K562 (cell line): ENCODE results near the gene GFAP. TPM values are rescaled to one million over a fixed set of nuclear protein-coding genes. Genes with fewer than 3 reads are reported as not detected.

Experiments
- BRCA1 ChIP-seq, 2 experiments: fragments of 450-650 bp in 1 of 2; sonication (generic) in 1 of 2; formaldehyde crosslinking in 1 of 2; IDR thresholded peaks; 2 replicates each; pipeline versions ENCODE4 v1.5.0 to v1.6.1; 2017 to 2020; ENCODE audit warnings: mild to moderate bottlenecking in 1 of 2, missing genetic modification reagents in 1 of 2
- CC2D1A ChIP-seq: fragments of 450-650 bp; IDR thresholded peaks from 2 replicates; pipeline ENCODE4 v1.6.1; 2017; ENCODE audit warnings: mild to moderate bottlenecking
- CTCF ChIP-seq, 3 experiments: IDR thresholded peaks in 2 of 3; conservative IDR thresholded peaks in 1 of 3; 2 replicates each; pipeline ENCODE4 v1.5.1; 2011 to 2012; ENCODE audit warnings: low read length in 3 of 3, mild to moderate bottlenecking in 3 of 3, control low read depth in 2 of 3, improper control_type of control experiment in 1 of 3, inconsistent platforms in 1 of 3, low read depth in 1 of 3, mixed read lengths in 1 of 3, moderate library complexity in 1 of 3; ENCODE audit not compliant: insufficient read depth in 2 of 3
- E2F6 ChIP-seq, 2 experiments: IDR thresholded peaks; 2 replicates each; pipeline ENCODE4 v1.6.1; 2011; ENCODE audit warnings: borderline replicate concordance in 1 of 2, control low read depth in 1 of 2, low read depth in 1 of 2, low read length in 1 of 2, mild to moderate bottlenecking in 1 of 2, mixed read lengths in 1 of 2, moderate library complexity in 1 of 2; ENCODE audit not compliant: insufficient read depth in 1 of 2, insufficient read length in 1 of 2, poor library complexity in 1 of 2, severe bottlenecking in 1 of 2; ENCODE audit errors: extremely low read depth in 1 of 2
- ESRRA ChIP-seq: fragments of 450-650 bp; IDR thresholded peaks from 2 replicates; pipeline ENCODE4 v1.6.1; 2014; ENCODE audit warnings: low read depth, mild to moderate bottlenecking, moderate library complexity, borderline replicate concordance
- L3MBTL2 ChIP-seq: fragments of 450-650 bp; IDR thresholded peaks from 2 replicates; pipeline ENCODE4 v1.6.1; 2016; ENCODE audit warnings: mild to moderate bottlenecking, moderate library complexity
- NR0B1 ChIP-seq: fragments of 450-650 bp; IDR thresholded peaks from one replicate; pipeline ENCODE4 v1.6.1; 2018; ENCODE audit warnings: mild to moderate bottlenecking, moderate library complexity; ENCODE audit not compliant: partially characterized antibody
- NR2F6 ChIP-seq: fragments of 450-650 bp; formaldehyde crosslinking; IDR thresholded peaks from 2 replicates; pipeline ENCODE4 v1.4.0; 2020; ENCODE audit warnings: mild to moderate bottlenecking
- PML ChIP-seq: IDR thresholded peaks from 2 replicates; pipeline ENCODE4 v1.6.1; 2012; ENCODE audit warnings: low read length, inconsistent platforms
- POLR2G ChIP-seq: fragments of 200-400 bp; formaldehyde crosslinking; IDR thresholded peaks from 2 replicates; pipeline ENCODE4 v1.6.1; 2017; ENCODE audit warnings: low read depth, mild to moderate bottlenecking, antibody characterized with exemption, low read length, moderate library complexity
- RCOR1 ChIP-seq, 2 experiments: IDR thresholded peaks; 2 replicates each; pipeline ENCODE4 v1.6.1; 2012; ENCODE audit warnings: low read depth in 2 of 2, low read length in 2 of 2, borderline replicate concordance in 1 of 2, improper control_type of control experiment in 1 of 2
- RFX7 ChIP-seq: fragments of 250-450 bp; sonication (Bioruptor Pico); IDR thresholded peaks from 2 replicates; pipeline ENCODE4 v1.5.1; 2021; ENCODE audit warnings: mild to moderate bottlenecking
- SMAD4 ChIP-seq: fragments of 250-450 bp; sonication (Bioruptor Pico); conservative IDR thresholded peaks from 2 replicates; pipeline ENCODE4 v1.8.0; 2021; ENCODE audit warnings: inconsistent platforms, mild to moderate bottlenecking, moderate library complexity
- TAF1 ChIP-seq: IDR thresholded peaks from 2 replicates; pipeline ENCODE4 v1.6.1; 2011; ENCODE audit warnings: mild to moderate bottlenecking, low read length, moderate library complexity; ENCODE audit not compliant: insufficient read depth, control insufficient read depth, severe bottlenecking; ENCODE audit errors: extremely low read depth
- USF1 ChIP-seq: sonication (generic); formaldehyde crosslinking; IDR thresholded peaks from 2 replicates; pipeline ENCODE4 v1.9.0; 2022; ENCODE audit warnings: mild to moderate bottlenecking, missing genetic modification reagents
- ZBTB9 ChIP-seq: fragments of 450-650 bp; formaldehyde crosslinking; IDR thresholded peaks from 2 replicates; pipeline ENCODE4 v1.4.0; 2020; ENCODE audit warnings: mild to moderate bottlenecking, moderate library complexity
- ZNF165 ChIP-seq: fragments of 250-450 bp; sonication (Bioruptor Pico); IDR thresholded peaks from 2 replicates; pipeline ENCODE4 v1.4.0; 2020; ENCODE audit warnings: borderline replicate concordance
- polyA plus RNA-seq, 8 experiments: library from polyadenylated mRNA; depleted of rRNA in 4 of 8; stranded (reverse) in 5 of 8; unstranded in 3 of 8; fragments of >200 nt; fragmentation: Nextera tagmentation in 2 of 8; fragmentation: Illumina TruSeq in 1 of 8; extraction: Ambion mirVana in 2 of 8; extraction: Trizol in 1 of 8; gene quantifications; 2 replicates each; pipeline versions ENCODE4 v1.2.1 to v1.2.3, GENCODE V29; 2011 to 2014; ENCODE audit warnings: inconsistent platforms in 1 of 8, missing spikeins in 1 of 8
- total RNA-seq, 7 experiments: library from RNA; depleted of rRNA in 6 of 7; stranded (reverse); fragments of >200 nt in 6 of 7; fragmentation: Illumina TruSeq in 2 of 7; extraction: Trizol in 2 of 7; gene quantifications; 2 replicates each; pipeline versions ENCODE4 v1.2.1 to v1.2.3, GENCODE V29; 2011 to 2021; ENCODE audit warnings: low replicate concordance in 1 of 7

The GFAP gene
- total and polyA plus RNA-seq, 9 of the 15 experiments (the other 6 are each of a cell fraction or from before 2014, with no cell fraction given) = 0.07 to 1.4 (median 0.60) TPM; not detected in 1

GRCh38 chr17:44911133-44912001 lies 3.9 kb downstream of the GFAP start (continued):
- TF ChIP-seq BRCA1 (IDR thresholded peaks at IDR 0.05) (no peak), BRCA1 (CRISPR knock-in tag; IDR thresholded peaks at IDR 0.05) (0 out of 2 replicates have a peak, but pooled peaks have one; percentile 22), POLR2G (0 out of 2 replicates have a peak, but pooled peaks have one; percentile 18), NR0B1 (no peak), CTCF (IDR thresholded peaks at IDR 0.05 in 2 of 3, conservative IDR thresholded peaks at IDR 0.05 in 1 of 3; ENCODE audit: insufficient read depth in 2 of 3, low read depth in 1 of 3, low read length in 3 of 3) (peak; percentile 77 to 82 (median 80)), L3MBTL2 (peak; percentile 71), ZBTB9 (no peak), RFX7 (CRISPR knock-in tag) (no peak), E2F6 (IDR thresholded peaks at IDR 0.05; ENCODE audit: borderline replicate concordance in 1 of 2, extremely low read depth in 1 of 2, insufficient read depth in 1 of 2, insufficient read length in 1 of 2, low read depth in 1 of 2, low read length in 1 of 2, poor library complexity in 1 of 2, severe bottlenecking in 1 of 2) (peak in 1 of 2 experiments; percentile 72), USF1 (CRISPR knock-in tag) (peak; percentile 59), NR2F6 (no peak), SMAD4 (CRISPR knock-in tag) (0 out of 2 replicates have a peak, but pooled peaks have one; percentile 43), RCOR1 (IDR thresholded peaks at IDR 0.05; ENCODE audit: borderline replicate concordance in 1 of 2, low read depth in 2 of 2, low read length in 2 of 2) (peak in 1 of 2 experiments; percentile 66; a peak in 1 of 4 replicates), ESRRA (peak; percentile 94), ZNF165 (CRISPR knock-in tag) (no peak), CC2D1A (no peak), TAF1 (no peak), PML (no peak)
